Natural killer cell (primary cell): ENCODE measurements around the gene PURA. TPM values are rescaled to one million over a fixed set of nuclear protein-coding genes. Genes with fewer than 3 reads are reported as not detected.

ENCODE experiments used
- ATAC-seq, 3 donors: fragments of 150-1000 bp in 2 of 3; fragments of 200-7000 bp in 1 of 3; cut with Tn5 transposase; 1 replicate in 1 of 3; 2 replicates in 2 of 3; pipeline ENCODE4 v1.10.0; 2021; ENCODE audit warnings: mild to moderate bottlenecking in 2 of 3, moderate library complexity in 2 of 3
- DNase-seq, 2 donors: peaks; one replicate each; pipeline versions ENCODE4 v3.0.0 to v3.0.0-alpha.2; 2013 to 2021; ENCODE audit warnings: mixed read lengths in 1 of 2
- H3K27ac ChIP-seq: one replicate; pipeline ENCODE4 v1.5.1; 2013; ENCODE audit warnings: mild to moderate bottlenecking, low read length
- H3K27me3 ChIP-seq: one replicate; pipeline ENCODE4 v1.6.1; 2013; ENCODE audit warnings: low read length; ENCODE audit not compliant: control insufficient read depth, insufficient read depth
- H3K36me3 ChIP-seq: one replicate; pipeline ENCODE4 v1.6.1; 2013; ENCODE audit warnings: low read length; ENCODE audit not compliant: control insufficient read depth, insufficient read depth
- H3K4me1 ChIP-seq: one replicate; pipeline ENCODE4 v1.6.1; 2013; ENCODE audit warnings: low read length; ENCODE audit not compliant: control insufficient read depth, insufficient read depth
- H3K4me3 ChIP-seq: one replicate; pipeline ENCODE4 v1.5.1; 2013; ENCODE audit warnings: low read length
- H3K9me3 ChIP-seq: one replicate; pipeline ENCODE4 v1.6.1; 2013; ENCODE audit warnings: low read length; ENCODE audit not compliant: control insufficient read depth, insufficient read depth
- H3K27ac Mint-ChIP-seq, 2 donors: one replicate each; pipeline ENCODE4 v1.8.0; 2022; ENCODE audit warnings: mild to moderate bottlenecking in 2 of 2, mixed read lengths in 2 of 2, moderate library complexity in 1 of 2
- H3K27me3 Mint-ChIP-seq, 2 donors: one replicate each; pipeline ENCODE4 v1.8.0; 2022; ENCODE audit warnings: low read depth in 2 of 2, mixed read lengths in 2 of 2
- H3K36me3 Mint-ChIP-seq: one replicate; pipeline ENCODE4 v1.8.0; 2022; ENCODE audit warnings: mixed read lengths
- H3K4me1 Mint-ChIP-seq, 2 donors: one replicate each; pipeline ENCODE4 v1.8.0; 2022; ENCODE audit warnings: mixed read lengths in 2 of 2
- H3K4me3 Mint-ChIP-seq: one replicate; pipeline ENCODE4 v1.8.0; 2022; ENCODE audit warnings: mild to moderate bottlenecking, moderate library complexity, mixed read lengths
- H3K9me3 Mint-ChIP-seq, 2 donors: one replicate each; pipeline ENCODE4 v1.8.0; 2022; ENCODE audit warnings: mixed read lengths in 2 of 2
- WGBS: methylation state at CpG from one replicate; pipeline ENCODE4 v1.1.7; 2013; ENCODE audit warnings: missing lambda C conversion rate; ENCODE audit not compliant: insufficient coverage; 5-methylcytosine and 5-hydroxymethylcytosine counted together
- intact Hi-C: fragments of 100-400 bp; cut with micrococcal nuclease; formaldehyde crosslinking; loops from one replicate; pipeline ENCODE4 v1.14.2; 2022
- total RNA-seq, 4 donors: library from RNA; stranded (reverse); fragments of 120-200 nt in 1 of 4; gene quantifications; one replicate each; pipeline versions ENCODE4 v1.2.3 to v1.2.4, GENCODE V29; 2013 to 2022
- TF ChIP-seq, protein P1 (sequence below): fragments of 200-600 bp; IDR thresholded peaks from one replicate; pipeline ENCODE4 v1.8.0; 2022; ENCODE audit warnings: antibody characterized with exemption

The PURA gene
- total RNA-seq, 3 donors from 2014 or later (not counting 1 experiment from before 2014, with no cell fraction given) = 8.1 to 12.0 (median 9.8) TPM

DNA sequence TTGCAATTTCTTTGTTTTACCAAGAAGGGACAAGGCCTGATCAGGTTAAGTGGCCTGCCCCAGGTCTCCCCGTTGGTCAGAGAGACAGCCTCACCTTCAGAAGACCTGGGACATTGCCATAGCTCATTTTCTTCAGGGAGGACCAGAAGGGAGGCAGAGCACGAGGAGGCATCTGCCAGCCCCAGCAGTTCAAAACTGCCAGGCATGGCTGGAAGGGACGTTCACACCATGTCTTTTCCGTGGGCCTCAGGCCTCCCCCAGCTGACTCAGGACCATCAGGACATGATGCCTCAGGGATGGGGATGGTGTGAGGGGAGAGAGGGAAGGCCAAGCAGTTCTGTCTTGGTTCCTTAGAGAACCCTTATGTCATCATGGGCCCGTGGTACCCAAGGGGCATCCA, 28.3 kb downstream of the PURA start:
- DNase-seq = no peak
- ATAC-seq = no peak
- Histone ChIP-seq H3K27me3 (peaks cover 15% of the 10 kb centered on the region), H3K4me3 (no peak overlapping the region), H3K9me3 (no peaks in the 10 kb centered on the region), H3K27ac (no peak overlapping the region), H3K4me1 (peaks cover 14% of the 10 kb centered on the region), H3K36me3 (no peaks in the 10 kb centered on the region)
- TF ChIP-seq, protein P1, sequence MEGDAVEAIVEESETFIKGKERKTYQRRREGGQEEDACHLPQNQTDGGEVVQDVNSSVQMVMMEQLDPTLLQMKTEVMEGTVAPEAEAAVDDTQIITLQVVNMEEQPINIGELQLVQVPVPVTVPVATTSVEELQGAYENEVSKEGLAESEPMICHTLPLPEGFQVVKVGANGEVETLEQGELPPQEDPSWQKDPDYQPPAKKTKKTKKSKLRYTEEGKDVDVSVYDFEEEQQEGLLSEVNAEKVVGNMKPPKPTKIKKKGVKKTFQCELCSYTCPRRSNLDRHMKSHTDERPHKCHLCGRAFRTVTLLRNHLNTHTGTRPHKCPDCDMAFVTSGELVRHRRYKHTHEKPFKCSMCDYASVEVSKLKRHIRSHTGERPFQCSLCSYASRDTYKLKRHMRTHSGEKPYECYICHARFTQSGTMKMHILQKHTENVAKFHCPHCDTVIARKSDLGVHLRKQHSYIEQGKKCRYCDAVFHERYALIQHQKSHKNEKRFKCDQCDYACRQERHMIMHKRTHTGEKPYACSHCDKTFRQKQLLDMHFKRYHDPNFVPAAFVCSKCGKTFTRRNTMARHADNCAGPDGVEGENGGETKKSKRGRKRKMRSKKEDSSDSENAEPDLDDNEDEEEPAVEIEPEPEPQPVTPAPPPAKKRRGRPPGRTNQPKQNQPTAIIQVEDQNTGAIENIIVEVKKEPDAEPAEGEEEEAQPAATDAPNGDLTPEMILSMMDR = no peak
- Mint-ChIP-seq H3K36me3 (no peaks in the 10 kb centered on the region), H3K4me3 (no peak overlapping the region), H3K9me3 (no peaks in the 10 kb centered on the region), H3K27ac (no peak overlapping the region), H3K4me1 (peaks cover 8 to 28% of the 10 kb centered on the region in 2 donors), H3K27me3 (peaks cover 17% of the 10 kb centered on the region in 2 donors)
- intact Hi-C loops = loop anchor here (5.0 kb wide), 1 partner anchor 35 kb away; no protein-coding TSS in a partner anchor
- WGBS = 87% methylated on average over 5 of the region's 5 CpGs

DNA sequence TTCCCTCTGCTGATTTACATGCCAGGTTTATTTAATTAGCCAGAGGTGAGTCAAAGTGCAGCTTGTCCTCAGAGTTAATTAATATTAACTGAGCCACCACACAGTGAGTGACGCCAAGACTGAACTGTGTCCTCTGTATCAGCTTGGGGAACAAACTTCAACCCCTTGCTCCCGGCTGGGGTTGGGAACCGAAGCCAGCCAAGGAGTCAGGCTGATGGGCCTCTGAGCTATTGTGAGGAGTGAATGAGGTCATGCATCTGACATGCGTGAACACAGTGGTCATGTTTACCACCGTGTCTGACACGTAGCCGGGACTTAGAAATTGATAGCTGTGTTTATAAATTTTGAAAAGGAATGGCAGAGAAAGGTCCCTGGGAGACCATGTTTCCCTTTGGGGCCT, 28.9 kb downstream of the PURA start:
- peaks cover 22 to 23% of the 10 kb centered on the region in 2 donors for H3K27me3 Mint-ChIP-seq
- no peak overlapping the region for H3K27ac ChIP-seq
- 81% methylated on average over 7 of the region's 7 CpGs for WGBS
- no peaks in the 10 kb centered on the region for H3K36me3 Mint-ChIP-seq
- no peaks in the 10 kb centered on the region for H3K36me3 ChIP-seq
- no peak overlapping the region for H3K4me3 ChIP-seq
- DNase-seq (no peak), ATAC-seq (no peak)
- intact Hi-C loops = loop anchor here (5.0 kb wide), 1 partner anchor 36 kb away; no protein-coding TSS in a partner anchor
- H3K27ac Mint-ChIP-seq = no peak overlapping the region
- no peaks in the 10 kb centered on the region for H3K9me3 ChIP-seq
- no peaks in the 10 kb centered on the region for H3K9me3 Mint-ChIP-seq
- H3K4me1 Mint-ChIP-seq = peaks cover 8 to 28% of the 10 kb centered on the region in 2 donors
- H3K4me3 Mint-ChIP-seq = no peak overlapping the region
- TF ChIP-seq, protein P1 = no peak
- H3K4me1 ChIP-seq = peaks cover 14% of the 10 kb centered on the region
- H3K27me3 ChIP-seq = peaks cover 17% of the 10 kb centered on the region

DNA sequence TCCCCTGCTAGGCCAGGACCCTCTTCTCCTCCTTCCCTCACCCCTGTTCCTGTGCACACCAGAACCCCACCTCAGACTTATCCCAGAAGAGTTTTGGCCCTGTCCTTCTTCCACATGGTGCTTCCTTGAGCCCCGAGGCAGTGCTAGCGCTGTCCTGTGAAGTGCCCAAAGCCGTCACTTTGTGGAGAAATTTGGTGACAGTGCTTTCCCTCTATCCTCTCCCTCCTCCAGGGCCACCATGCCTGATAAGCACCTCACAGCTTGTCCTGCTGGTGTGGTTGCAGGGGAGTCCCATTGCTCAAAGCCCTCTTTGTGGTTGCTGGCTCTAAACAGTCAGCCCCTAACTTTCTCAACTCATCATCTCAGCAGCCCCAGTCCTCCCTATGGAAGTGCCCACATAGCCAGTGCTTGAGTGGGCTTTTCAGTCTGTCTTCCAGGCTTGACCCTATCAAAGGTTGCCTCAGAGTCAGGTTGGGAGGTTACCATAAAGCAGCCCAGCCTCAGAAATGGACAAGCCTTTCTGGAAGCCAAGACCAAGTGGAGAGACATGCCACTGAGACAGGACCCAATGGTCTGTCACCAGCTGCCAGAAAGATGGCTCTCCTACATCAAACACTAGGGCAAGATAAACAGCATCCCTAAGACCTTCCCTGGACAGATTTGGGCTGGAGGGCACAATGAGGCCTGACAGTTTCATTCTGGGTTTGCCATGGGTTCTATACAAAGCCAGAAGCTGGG, 29.8 kb downstream of the PURA start:
- Histone ChIP-seq H3K27ac (no peak overlapping the region), H3K27me3 (peaks cover 18% of the 10 kb centered on the region), H3K4me3 (no peak overlapping the region), H3K9me3 (no peaks in the 10 kb centered on the region), H3K36me3 (no peaks in the 10 kb centered on the region), H3K4me1 (peaks cover 14% of the 10 kb centered on the region)
- peaks cover 29% of the 10 kb centered on the region in 2 donors for H3K27me3 Mint-ChIP-seq
- no peak overlapping the region for H3K4me3 Mint-ChIP-seq
- no peak for DNase-seq
- H3K36me3 Mint-ChIP-seq = no peaks in the 10 kb centered on the region
- H3K4me1 Mint-ChIP-seq = peaks cover 8 to 28% of the 10 kb centered on the region in 2 donors
- no peaks in the 10 kb centered on the region for H3K9me3 Mint-ChIP-seq
- TF ChIP-seq, protein P1 = no peak
- WGBS = 100% methylated on average over 2 of the region's 3 CpGs
- H3K27ac Mint-ChIP-seq = no peak overlapping the region
- peak in 1 of 3 donors; percentile 18 for ATAC-seq
- intact Hi-C loops = loop anchor here (1.0 to 5.0 kb wide), 3 partner anchors 14 to 70 kb away; no protein-coding TSS in a partner anchor
